Measurements from ENCODE around the gene ZFPM1.
"Not testable (repeated sequence)": the region's sequence is repeated elsewhere in the genome, so short reads cannot be mapped to it uniquely, and the experiment has no call there.

Gene ZFPM1

GRCh38 chr16:88503771-88504488, 50.9 kb downstream of the ZFPM1 start:
- no peak for DNase-seq

DNA sequence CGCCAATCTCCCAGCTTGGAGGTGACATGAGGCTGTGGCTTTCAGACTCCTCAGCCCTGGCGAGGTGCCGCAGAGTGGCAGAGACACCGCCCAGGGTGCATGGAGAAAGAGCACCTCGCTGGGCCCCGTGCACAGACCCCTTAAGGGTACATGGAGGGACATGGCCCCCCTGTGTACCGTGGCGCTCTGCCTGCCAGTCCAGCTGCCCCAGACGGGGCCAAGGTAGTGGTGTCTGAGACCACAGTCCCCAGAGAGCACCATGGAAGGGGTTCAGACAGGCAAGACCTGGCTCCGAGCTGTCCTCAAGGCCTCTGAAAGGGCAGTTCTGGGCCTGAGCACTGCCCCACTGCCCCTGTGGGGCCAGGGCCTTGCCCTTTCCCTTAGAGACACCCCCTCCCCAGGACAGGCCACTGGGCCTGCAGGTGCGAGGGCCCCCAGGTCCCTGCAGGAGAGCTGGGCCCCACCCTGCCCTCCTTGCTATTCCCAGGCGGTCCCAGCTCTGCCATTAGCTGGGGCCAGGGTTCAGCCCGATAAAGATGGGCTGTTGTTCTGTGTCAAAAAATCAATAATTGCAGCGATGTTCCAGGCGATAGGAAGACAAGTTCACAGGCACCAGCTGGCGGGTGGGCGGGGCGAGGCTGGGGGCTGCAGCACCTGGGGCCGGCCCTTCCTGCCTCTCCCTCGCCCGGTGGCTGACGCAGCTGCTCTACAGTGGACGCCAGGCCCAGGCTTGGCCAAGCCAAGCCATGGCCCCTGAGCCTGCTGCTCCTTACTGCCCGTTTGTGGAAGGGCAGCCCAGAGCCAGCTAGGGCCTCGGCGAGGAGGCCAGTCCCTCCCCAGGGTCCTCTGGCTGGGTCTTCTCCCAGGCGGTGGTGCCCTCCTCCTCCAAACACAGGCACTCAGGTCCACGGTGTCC, 51.7 kb downstream of the ZFPM1 start:
- DNase-seq = no peak

- peak; percentile 16 for DNase-seq
Observed at GRCh38 chr16:88505405-88506082, 52.5 kb downstream of the ZFPM1 start.

DNA sequence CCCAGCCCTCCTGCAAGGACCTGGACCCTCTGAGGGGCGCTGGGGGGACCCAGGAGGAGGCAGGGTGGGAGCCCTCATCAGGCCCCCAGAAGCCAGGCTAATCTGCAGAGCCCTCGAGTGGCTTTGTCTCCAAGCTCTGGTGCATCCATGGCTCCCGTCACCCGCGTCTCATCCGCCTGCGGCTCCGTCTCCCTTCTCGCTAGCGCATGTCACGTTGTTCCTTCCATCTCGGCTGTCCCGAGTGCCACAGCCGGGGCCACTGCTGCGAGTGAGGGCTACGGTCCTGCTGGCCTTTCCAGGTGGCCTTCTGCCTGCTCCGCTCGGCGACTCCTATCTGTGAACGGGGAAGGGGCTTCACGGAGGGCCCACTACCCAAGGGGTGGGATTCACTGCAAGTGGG, 53.6 kb downstream of the ZFPM1 start:
- DNase-seq = no peak

DNA sequence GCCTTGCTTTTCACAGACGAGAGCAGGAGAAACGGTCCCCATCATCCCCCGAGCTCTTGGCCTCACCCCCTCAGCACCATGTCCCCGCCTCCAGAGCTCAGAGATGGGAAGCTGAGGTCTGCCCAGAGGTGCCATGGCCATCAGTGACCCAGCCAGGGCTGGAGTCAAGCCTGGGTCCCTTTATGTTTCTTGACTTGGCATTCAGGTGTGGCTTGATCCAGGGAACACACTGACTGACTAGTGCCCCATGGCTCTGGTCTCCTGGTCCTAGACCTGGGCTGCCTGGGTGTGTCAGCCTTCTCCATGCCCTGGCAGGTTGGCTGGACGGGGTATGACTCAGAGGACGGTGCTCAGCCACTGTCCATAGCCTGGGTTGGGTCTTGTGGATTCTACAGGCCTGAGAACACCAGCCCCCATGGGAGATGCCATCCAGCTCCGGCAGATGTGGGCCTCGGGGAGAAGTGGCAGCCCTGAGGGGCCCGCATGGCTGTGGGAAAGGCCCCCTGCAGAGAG, 54.2 kb downstream of the ZFPM1 start:
- DNase-seq = no peak

GRCh38 chr16:88508376-88508867, 55.3 kb downstream of the ZFPM1 start:
- DNase-seq = no peak

GRCh38 chr16:88508868-88509748, 56.0 kb downstream of the ZFPM1 start:
- no peak for DNase-seq

GRCh38 chr16:88509749-88510069, 56.6 kb downstream of the ZFPM1 start:
- no peak for DNase-seq

GRCh38 chr16:88510091-88510994, 57.3 kb downstream of the ZFPM1 start:
- peak; percentile 74 for DNase-seq

DNA sequence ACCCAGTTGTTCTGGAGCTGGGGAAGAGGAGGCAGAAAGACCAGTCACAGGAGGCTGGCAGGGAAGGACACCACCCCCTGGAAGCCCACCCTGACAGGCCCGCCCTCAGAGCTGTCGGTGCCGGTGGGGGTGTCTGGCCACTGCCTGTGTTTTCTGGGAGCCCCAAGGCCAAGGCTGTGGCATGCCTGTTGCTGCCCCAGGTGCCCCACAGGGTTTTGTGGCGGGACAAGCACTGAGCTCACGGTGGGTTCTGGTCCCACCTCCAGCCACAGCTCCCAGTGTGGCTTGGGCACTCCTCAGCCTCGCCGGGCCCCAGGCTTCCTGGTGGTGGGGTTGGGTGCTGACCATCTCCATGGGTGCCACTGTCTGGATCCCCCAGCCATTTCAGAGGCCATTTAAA, 58.0 kb downstream of the ZFPM1 start:
- no peak for DNase-seq

DNA sequence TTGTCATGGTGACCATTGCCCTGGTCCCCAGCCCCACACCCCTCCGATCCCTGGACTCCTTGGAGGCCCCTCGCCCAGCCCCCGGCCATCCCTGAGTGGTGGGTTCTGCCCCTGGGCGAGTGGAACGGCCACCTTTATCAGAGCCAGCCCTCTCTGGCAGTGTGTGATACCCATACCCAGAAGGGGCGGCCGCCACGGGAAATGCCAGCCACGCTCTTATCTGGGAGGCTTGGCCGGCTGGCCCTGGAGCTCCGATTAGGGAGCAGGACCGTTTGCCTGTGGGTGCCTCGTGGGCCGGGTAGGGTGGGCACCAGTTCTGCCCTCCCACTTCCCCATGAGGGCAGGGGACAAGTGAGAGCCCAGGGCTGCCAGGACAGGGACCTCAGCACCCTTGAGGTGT, 58.8 kb downstream of the ZFPM1 start:
- no peak for DNase-seq

GRCh38 chr16:88512728-88513696, 59.9 kb downstream of the ZFPM1 start:
- no peak for DNase-seq

- DNase-seq = no peak
Observed at GRCh38 chr16:88514070-88514469, 61.0 kb downstream of the ZFPM1 start.

DNA sequence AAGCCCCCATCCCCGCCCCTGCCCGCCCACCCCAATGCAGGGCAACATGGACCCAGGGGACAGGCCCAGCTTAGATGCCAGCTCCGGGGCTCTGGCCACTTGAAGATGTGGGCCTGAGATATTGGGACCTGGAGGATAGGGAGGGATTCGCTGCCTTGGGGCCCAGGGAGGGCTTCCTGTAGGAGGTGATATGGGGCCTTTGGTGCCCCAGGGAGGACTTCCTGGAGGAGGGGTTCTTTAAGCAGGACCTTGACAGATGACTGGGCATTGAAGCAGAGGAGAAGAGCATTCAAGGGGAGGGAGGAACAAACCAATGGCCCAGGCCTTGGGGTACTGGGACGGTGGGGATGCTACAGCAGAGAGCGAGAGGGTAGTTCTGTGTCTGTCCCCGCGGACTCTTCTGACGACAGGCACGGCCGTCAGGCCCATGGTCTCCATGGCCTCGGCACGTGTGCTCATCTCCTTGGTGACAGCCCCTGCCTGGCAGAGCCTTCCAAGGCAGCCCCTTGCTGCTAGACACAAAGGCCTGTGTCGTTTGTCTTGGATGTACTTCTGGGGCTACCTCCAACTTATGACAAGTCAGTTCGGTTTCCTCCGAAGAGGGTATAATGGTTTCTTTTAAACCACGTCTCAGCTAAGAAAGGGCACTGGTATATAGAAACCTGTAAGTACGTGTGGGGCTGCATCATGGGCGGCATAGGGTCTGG, 61.6 kb downstream of the ZFPM1 start:
- no peak for DNase-seq

DNA sequence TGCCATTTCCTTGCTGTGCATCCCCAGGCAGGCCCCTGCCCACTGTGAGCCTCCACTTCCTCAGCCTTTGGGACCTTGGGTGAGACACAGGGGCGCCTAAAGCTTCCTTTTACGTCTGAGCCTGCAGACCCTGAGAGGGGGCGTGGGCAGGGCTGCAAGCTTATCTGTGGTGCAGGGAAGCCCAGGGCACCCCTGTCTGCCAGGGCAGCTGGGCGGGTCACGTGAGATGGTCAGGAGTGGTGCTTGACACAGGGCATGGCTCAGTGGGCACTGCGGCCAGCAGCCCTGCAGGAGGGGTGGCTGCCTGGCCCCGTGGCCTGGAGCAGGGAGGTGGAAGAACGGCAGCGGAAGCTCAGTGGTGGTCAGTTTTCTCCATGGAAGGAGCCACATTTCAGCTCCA, 62.3 kb downstream of the ZFPM1 start:
- DNase-seq = no peak

GRCh38 chr16:88515925-88516594, 63.0 kb downstream of the ZFPM1 start:
- no peak for DNase-seq

DNA sequence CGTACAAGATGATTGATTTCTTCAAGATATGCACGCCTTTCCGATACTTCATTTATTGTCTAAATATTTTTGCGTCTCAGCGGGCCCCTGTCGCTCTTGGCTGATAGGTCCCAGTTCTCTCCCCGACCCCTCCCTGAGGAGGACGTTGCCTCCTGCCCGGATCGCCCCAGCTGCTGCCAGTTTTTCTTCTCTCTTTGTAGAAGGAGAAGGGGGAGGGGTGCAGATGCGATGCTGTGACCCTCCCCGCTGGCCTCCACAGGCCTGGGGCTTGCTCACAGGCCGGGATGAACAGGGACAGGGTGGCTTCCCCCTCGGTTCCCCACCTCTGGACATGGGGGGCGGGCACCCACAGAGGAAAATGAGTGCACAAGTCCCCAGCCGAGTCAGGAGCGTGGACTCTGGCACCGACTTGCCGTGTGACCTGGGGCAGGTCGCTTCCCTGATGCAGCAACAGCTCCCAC, 63.6 kb downstream of the ZFPM1 start:
- no peak for DNase-seq

GRCh38 chr16:88517208-88517774, 64.2 kb downstream of the ZFPM1 start:
- not testable (repeated sequence) for DNase-seq

All from DMS 273 treated with DMSO at 0.1 percent for 48 hours (cell line).